ENCODE data around the gene BAHCC1. TPM values are rescaled to one million over a fixed set of nuclear protein-coding genes. Genes with fewer than 3 reads are reported as not detected.

BAHCC1 gene
- total RNA-seq, 1 experiment from 2014 or later: 0.17 TPM

DNA sequence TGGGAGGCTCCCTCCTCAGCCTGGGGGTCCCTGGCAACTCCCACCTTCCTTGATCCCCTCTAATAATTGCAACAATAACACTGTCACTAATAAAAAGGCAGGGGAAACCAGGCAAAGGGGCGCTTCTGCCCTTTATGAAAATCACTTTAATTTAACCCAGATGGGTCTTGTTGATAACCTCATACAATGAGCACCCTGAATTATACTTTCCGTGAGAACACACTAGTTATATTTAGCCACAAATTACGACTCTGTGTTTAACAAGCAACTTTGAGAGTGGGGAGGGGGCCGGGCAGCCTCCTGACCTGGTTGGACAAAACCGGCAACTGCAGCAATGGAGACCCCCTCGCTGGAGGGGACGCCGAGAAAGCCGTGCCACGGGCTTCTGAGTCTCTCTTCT, 5.7 kb upstream of the BAHCC1 start:
- H3K9me3 Mint-ChIP-seq (ENCODE audit: low read depth, unreplicated experiment): no peaks in the 10 kb centered on the region
- intact Hi-C loops (cut with micrococcal nuclease; ENCODE audit: unreplicated experiment): no loop called here

DNA sequence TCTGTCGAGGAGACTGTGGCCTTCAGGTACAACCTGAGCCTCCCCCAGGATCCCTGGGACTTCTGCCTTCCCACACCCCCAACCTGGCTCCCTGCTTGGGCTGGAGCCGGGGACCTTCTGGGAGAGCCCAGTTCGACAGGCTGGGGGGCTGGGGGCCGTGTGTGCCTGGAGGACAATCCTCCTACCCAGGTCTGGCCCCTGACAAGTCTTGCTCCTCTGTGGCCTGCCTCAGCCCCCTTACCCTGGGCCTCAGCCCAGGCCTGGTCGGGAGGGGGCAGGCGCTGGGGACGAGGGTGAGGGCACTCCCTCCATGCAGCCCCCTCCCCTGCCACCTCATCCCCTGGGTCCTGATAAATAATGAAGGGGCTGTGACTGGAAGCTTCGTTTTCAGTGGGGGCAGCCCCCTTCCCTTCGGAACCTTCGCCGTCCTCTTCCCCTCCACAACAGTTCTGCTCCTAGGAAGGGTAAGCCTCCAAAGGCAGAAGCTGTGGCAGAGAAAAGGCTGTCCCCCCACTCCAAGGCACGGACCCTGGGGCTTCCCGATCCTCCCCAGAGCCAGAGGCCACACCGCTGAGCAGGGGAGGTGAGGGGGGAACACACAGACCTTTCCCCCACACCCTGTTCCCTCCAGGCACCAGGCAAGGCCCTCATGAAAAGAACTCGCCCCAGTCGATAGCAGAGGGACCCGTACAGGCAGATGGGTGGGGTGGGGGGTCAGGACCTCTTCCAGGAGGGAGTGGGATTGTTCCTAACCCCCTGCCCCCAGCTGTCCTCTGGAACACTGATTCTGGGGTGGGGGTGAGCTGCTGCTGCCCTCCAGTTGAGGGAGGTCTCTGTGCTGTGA, 5.0 kb upstream of the BAHCC1 start:
- Mint-ChIP-seq H3K36me3 (ENCODE audit: insufficient read depth, unreplicated experiment) (peaks cover 23% of the 10 kb centered on the region), H3K27ac (ENCODE audit: unreplicated experiment) (no peak overlapping the region), H3K4me1 (ENCODE audit: low read depth, unreplicated experiment) (peaks cover 16% of the 10 kb centered on the region), H3K4me3 (ENCODE audit: low read depth, unreplicated experiment) (no peak overlapping the region), H3K9me3 (ENCODE audit: low read depth, unreplicated experiment) (no peaks in the 10 kb centered on the region), H3K27me3 (ENCODE audit: unreplicated experiment) (peaks cover 73% of the 10 kb centered on the region)
- DNase-seq: no peak
- TF ChIP-seq, protein P1, sequence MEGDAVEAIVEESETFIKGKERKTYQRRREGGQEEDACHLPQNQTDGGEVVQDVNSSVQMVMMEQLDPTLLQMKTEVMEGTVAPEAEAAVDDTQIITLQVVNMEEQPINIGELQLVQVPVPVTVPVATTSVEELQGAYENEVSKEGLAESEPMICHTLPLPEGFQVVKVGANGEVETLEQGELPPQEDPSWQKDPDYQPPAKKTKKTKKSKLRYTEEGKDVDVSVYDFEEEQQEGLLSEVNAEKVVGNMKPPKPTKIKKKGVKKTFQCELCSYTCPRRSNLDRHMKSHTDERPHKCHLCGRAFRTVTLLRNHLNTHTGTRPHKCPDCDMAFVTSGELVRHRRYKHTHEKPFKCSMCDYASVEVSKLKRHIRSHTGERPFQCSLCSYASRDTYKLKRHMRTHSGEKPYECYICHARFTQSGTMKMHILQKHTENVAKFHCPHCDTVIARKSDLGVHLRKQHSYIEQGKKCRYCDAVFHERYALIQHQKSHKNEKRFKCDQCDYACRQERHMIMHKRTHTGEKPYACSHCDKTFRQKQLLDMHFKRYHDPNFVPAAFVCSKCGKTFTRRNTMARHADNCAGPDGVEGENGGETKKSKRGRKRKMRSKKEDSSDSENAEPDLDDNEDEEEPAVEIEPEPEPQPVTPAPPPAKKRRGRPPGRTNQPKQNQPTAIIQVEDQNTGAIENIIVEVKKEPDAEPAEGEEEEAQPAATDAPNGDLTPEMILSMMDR (IDR thresholded peaks at IDR 0.05; ENCODE audit: unreplicated experiment): no peak
- no TSS peak for BruUV-seq (replicated peaks)
- intact Hi-C loops (cut with micrococcal nuclease; ENCODE audit: unreplicated experiment): no loop called here
- CTCF ChIA-PET: no interaction called here

More for the DNA sequence above, 5.7 kb upstream of the BAHCC1 start:
- TF ChIP-seq, protein P1 (IDR thresholded peaks at IDR 0.05; ENCODE audit: unreplicated experiment): no peak
- Mint-ChIP-seq H3K27ac (ENCODE audit: unreplicated experiment) (no peak overlapping the region), H3K36me3 (ENCODE audit: insufficient read depth, unreplicated experiment) (peaks cover 21% of the 10 kb centered on the region), H3K4me3 (ENCODE audit: low read depth, unreplicated experiment) (no peak overlapping the region), H3K4me1 (ENCODE audit: low read depth, unreplicated experiment) (peaks cover 9% of the 10 kb centered on the region), H3K27me3 (ENCODE audit: unreplicated experiment) (peaks cover 77% of the 10 kb centered on the region)
- BruUV-seq (replicated peaks): no TSS peak
- CTCF ChIA-PET: no interaction called here
- DNase-seq: no peak

GRCh38 chr17:81390873-81391255, 4.4 kb upstream of the BAHCC1 start:
- no TSS peak for BruUV-seq (replicated peaks)
- Mint-ChIP-seq H3K27ac (ENCODE audit: unreplicated experiment) (no peak overlapping the region), H3K36me3 (ENCODE audit: insufficient read depth, unreplicated experiment) (peaks cover 28% of the 10 kb centered on the region), H3K27me3 (ENCODE audit: unreplicated experiment) (peaks cover 72% of the 10 kb centered on the region), H3K4me1 (ENCODE audit: low read depth, unreplicated experiment) (peaks cover 20% of the 10 kb centered on the region), H3K9me3 (ENCODE audit: low read depth, unreplicated experiment) (no peaks in the 10 kb centered on the region), H3K4me3 (ENCODE audit: low read depth, unreplicated experiment) (no peak overlapping the region)
- DNase-seq: no peak
- TF ChIP-seq, protein P1 (IDR thresholded peaks at IDR 0.05; ENCODE audit: unreplicated experiment): no peak
- intact Hi-C loops (cut with micrococcal nuclease; ENCODE audit: unreplicated experiment): no loop called here
- CTCF ChIA-PET: no interaction called here

DNA sequence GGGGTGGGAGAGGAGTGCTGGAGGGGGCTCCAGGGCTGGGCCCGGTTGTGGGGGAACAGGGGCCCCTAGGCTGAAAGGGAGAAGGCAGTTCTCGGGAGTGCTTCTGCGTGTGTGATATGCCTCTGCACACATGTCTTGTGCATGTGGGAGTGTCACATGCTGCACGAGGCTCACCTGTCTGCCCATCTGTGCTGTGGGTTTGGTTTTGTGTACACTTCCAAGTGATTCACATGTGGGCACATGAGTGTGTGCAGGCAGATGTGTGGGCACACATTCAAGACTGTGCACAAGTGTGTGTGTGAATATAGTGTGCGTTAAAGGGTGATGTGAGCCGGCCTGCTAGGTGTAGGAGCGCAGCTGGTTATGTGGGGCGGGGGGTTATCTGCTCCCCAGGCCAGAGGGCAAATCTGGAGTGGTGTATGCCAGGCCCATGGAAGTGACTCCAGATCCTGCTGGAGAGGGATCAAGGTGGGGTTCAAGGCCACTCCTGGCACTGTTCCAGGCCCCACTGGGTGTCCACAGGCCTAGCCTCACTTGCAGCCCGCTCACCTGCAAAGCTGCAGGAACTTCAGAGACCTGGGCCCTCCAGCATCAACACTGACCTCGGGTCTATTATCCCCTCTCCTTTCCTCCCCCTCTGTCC, 3.8 kb upstream of the BAHCC1 start:
- CTCF ChIA-PET: no interaction called here
- Mint-ChIP-seq H3K27ac (ENCODE audit: unreplicated experiment) (no peak overlapping the region), H3K4me1 (ENCODE audit: low read depth, unreplicated experiment) (peaks cover 20% of the 10 kb centered on the region)

More for the DNA sequence above, 3.8 kb upstream of the BAHCC1 start:
- peaks cover 28% of the 10 kb centered on the region for H3K36me3 Mint-ChIP-seq (ENCODE audit: insufficient read depth, unreplicated experiment)
- peaks cover 66% of the 10 kb centered on the region for H3K27me3 Mint-ChIP-seq (ENCODE audit: unreplicated experiment)
- no peak for DNase-seq
- intact Hi-C loops (cut with micrococcal nuclease; ENCODE audit: unreplicated experiment): no loop called here
- TF ChIP-seq, protein P1 (IDR thresholded peaks at IDR 0.05; ENCODE audit: unreplicated experiment): no peak
- H3K9me3 Mint-ChIP-seq (ENCODE audit: low read depth, unreplicated experiment): no peaks in the 10 kb centered on the region
- H3K4me3 Mint-ChIP-seq (ENCODE audit: low read depth, unreplicated experiment): no peak overlapping the region
- BruUV-seq (replicated peaks): TSS peak; percentile 41

All from Calu3 (cell line).